GM19438 (cell line): Measurements from ENCODE around the gene WDR43.

Experiments used
- ATAC-seq: cut with Tn5 transposase; IDR thresholded peaks from one replicate; pipeline ENCODE4 v1.9.1; 2021; ENCODE audit warnings: low read depth; ENCODE audit not compliant: unreplicated experiment

The WDR43 gene, protein sequence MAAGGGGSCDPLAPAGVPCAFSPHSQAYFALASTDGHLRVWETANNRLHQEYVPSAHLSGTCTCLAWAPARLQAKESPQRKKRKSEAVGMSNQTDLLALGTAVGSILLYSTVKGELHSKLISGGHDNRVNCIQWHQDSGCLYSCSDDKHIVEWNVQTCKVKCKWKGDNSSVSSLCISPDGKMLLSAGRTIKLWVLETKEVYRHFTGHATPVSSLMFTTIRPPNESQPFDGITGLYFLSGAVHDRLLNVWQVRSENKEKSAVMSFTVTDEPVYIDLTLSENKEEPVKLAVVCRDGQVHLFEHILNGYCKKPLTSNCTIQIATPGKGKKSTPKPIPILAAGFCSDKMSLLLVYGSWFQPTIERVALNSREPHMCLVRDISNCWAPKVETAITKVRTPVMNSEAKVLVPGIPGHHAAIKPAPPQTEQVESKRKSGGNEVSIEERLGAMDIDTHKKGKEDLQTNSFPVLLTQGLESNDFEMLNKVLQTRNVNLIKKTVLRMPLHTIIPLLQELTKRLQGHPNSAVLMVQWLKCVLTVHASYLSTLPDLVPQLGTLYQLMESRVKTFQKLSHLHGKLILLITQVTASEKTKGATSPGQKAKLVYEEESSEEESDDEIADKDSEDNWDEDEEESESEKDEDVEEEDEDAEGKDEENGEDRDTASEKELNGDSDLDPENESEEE

DNA sequence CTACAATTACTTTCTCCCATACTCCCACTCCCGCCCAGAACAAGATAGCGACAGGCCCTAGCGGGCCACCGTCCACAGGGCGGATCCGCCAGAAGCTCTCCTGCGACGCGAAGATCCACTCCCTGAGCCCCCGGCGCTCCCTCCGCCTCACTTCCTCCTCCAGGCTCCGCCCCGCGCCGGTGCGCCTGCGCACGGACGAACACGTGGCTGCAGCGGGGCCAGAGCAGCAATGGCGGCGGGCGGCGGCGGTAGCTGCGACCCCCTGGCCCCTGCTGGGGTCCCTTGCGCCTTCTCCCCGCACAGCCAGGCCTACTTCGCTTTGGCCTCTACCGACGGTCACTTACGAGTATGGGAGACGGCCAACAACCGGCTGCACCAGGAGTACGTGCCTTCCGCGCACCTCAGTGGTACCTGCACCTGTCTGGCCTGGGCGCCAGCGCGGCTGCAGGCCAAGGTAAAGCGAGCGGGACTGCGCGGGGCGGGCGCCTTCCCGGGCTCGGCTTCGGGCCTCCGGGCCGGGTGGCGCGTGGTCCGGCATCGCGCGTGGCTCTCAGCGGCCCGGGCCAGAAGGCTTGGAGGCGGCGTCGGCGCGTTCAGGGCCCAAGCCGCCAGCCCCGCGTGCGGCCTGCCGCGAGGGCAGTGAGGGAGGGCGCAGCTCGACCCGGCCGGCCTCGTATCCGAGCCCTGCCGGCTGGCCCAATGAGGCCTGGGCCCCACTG lies at the start of gene WDR43:
Gene WDR43 (plus strand): TSS at position 198 of the 719 bp plus-strand sequence. CDS start 32 bp downstream, at position 230.
- ATAC-seq = peak; percentile 79

DNA sequence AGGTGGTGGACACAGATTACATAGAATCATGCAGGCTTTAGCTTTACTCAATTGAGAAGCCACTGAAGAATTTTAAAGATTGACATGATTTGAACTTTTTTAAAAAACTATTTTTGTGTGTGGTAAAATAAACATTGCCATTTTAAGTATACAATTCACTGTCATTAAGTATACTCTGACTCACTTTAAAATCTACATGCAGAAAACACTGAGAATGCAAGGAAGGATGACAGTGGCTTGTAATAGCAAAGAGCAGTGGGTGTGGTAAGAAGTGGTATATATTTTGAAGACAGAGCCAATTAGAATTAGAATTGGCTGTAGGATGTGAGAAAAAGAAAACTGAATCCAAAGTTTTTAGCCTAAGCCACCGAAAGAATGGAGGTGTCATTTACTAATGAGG lies 39.3 kb upstream of the WDR43 start:
- ATAC-seq = no peak

DNA sequence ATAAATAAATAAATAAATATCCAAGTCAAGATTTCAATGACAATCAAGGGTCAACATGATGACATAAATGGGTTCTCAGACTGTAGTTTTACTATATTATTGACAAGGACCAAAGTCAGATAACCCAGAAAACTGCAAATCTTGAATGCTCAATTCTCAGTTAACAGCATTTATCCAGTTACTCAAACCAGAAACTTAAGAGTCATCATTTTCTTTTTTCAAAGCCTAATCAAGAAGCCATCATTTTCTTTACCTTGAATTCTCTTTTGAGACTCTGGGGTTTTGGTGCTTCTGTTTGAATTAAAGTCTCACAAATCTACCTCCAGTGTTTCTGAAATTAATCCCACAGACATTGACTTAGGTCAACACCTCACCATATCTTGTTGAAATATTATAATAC lies 38.5 kb upstream of the WDR43 start:
- ATAC-seq = no peak

DNA sequence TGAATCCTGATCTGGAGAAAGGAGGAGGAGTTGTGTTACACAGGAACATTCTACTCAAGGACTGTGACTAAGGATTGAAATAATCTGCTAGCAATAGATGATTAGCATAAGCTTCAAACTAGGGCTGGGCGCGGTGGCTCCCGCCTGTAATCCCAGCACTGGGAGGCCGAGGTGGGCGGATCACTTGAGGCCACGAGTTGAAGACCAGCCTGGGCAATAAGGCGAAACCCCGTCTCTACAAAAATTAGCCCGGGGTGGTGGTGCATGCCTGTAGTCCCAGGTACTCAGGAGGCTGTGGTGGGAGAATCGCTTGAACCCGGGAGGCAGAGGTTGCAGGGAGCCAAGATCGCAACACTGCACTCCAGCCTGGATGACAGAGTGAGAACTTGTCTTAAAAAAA lies 25.9 kb upstream of the WDR43 start:
- no peak for ATAC-seq

DNA sequence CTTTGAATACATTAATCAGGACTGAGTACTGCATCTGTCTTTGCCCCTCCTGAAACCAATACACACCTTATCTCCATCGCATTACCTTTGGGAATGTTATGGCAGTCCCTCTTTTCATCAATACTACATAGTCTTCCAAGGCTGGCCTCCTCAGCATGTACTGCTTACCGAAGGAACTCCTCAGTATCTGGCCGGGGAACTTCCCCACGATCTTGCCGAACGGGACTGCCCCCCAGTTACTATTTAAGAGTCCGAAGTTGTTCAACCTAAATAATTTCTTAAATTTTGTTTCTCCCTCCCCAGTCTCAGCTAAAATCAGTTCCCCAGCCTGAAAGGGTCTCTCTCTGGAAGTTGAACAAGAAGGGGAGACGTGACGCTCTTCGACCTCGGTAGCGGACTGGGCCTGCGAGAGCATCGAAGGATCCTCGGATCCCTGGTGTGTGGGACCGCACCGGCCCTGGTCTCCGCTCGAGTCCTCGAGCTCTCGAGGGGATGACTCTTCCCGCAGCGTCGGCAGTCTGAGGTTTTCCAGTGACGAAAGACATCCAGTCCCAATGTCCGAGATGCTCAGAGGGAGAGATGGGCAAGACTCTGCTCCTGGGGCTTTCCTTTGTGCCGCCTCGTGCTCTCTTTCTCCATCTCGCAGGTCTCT lies 24.8 kb upstream of the WDR43 start:
- peak; percentile 18 for ATAC-seq

DNA sequence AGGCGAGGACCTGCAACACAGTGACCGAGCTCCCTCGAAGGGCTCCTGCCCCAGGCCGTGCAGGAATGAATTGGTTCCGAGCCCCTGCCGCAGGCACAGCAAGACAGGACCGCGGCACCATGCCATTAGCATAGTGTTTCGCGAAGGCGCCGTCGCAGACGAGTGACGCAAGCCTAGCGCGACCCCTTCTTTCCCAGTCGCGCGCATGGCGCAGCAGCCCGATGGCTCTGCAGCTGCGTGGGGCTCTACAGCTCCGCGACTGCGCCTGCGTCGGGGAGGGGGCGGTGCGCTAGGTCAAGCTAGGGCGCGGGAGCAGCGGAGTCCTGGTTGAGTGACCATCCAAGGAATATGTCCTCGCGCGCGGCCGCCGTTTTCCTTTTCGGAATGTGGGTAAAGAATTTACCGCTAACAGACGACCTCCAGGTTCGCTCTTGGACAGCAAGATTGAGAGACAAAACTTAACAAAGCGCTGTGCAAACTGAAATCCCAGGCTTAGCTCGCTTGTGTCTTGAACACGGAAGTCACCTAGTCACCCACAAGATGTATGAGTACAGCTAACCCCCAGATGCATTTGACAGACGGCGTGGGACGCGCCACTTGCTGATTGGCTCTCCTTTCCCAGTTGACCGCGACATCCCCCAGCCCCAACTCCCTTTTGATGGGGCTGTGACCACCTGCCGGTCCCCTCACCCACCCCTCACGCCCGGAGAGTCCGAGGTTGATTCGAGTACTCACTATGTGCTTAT lies 24.1 kb upstream of the WDR43 start, which contains the start of gene TRMT61B:
Gene TRMT61B (minus strand): TSS at position 164 of the 746 bp plus-strand sequence. CDS start 32 bp downstream, at position 132.
- peak; percentile 94 for ATAC-seq

DNA sequence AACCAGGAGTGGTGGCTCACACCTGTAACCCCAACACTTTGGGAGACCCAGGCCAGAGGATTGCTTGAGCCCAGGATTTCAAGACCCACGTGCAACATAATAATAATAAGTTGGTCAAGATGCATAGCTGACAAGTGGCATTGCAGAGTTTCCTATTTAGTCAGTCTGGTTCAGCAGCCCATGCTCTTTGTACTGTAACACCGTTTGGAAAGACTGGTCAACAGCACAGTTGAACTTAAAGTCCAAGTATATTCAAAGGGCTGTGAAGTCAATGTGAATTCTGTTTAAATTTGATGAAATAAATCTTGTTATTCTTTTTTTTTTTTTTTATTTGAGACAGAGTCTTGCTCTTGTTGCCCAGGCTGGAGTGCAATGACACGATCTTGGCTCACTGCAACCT lies 22.8 kb upstream of the WDR43 start:
- no peak for ATAC-seq

DNA sequence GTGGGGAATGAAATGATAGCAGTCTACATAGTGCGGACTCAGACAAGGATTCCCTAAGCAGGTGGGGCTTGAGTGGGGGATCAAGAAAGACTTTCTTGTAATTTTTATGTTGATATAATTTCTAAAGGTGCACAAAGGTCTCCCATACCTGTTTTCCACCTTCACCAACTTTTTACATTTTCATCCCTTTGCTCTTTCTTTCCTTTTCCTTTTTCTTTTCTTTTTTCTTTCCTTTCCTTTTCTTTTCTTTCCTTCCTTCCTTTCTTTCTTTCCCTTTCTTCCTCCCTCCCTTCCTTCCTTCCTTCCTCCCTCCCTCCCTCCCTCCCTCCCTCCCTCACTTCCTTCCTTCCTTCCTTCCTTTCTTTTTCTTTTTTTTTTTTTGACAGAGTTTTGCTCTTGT lies 14.3 kb upstream of the WDR43 start:
- ATAC-seq = no peak

DNA sequence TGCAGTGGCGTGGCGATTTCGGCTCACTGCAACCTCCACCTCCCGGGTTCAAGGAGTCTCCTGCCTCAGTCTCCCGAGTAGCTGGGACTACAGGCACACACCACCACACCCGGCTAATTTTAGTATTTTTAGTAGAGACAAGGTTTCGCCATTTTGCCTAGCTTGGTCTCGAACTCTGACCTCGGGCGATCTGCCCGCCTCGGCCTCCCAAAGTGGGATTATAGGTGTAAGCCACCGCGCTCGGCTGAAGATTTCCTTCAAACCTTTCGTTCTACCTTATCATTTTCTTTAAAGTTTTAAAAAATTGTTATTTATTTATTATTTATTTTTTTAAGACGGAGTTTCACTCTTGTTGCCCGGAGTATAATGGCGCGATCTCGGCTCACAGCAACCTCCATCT lies 979 bp upstream of the WDR43 start:
- no peak for ATAC-seq

DNA sequence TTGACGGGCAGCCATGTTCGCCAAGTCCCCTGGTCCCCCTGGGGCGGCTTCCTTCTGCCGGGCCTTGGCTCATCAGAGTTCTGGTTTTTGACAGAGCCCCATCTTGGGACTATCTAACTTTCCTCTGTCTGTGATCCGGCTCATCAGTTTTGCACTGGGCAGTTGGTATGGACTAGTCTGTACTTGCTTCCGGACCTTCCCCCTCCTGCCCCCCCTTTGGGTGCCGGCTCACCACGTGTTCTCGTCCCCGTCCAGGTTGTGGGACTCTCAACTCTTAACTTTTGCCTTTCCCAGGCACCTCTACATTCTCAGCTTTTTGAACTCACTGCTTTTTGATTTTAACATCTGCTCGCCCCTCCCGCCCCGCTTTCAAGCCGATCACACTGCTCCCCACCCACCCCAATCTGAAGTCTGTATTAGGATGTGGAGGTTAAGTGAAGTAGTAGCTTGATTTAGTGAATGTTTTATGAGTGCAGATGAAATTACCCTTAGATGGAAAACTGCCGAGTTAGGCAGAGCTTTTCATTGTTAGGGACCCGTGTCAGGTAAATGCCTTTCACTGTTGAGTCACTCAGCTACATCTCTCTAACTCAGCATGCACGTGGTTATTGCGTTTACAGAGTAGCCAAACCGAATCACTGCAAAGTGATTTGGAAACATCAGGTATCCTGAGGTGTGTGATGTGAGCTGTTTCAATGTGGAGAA lies 874 bp downstream of the WDR43 start:
- peak; percentile 39 for ATAC-seq

DNA sequence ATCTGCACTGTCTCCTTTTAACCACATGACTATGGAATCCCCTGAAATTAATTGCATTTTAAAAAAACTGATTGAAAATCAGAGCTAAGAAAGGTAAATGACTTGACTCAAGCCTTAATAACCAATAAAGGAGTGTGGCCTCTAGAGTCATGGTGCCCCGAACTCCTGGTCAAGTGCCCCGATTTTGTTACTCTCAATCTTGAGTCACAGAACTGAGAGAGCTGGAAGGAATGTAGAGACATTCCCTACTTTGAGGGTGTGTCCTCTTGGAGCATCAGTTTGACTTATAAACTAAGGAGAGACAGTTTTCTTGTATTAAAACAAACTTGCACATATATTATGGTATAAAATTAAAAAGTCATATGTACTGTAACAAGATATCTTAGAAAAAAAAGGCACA lies 2.4 kb downstream of the WDR43 start:
- no peak for ATAC-seq

DNA sequence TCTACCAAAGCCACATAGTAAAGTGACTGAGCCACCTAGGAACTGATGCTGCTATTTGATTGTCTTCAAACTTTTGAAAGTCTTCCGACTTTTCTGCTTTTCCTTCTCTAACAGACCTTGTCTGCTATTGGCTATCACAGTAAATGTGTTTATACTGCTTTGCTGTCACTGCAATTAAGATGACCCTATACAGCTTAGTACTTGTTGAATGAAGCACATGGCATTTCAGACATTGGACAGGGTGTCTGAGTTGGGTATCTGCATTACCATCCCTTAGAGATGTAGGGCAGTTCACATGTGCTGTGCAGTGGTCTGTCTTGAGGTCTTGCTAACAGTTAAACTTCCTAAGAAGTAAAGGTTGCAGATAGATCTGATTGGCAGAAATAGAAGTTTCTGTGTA lies 3.6 kb downstream of the WDR43 start:
- no peak for ATAC-seq

DNA sequence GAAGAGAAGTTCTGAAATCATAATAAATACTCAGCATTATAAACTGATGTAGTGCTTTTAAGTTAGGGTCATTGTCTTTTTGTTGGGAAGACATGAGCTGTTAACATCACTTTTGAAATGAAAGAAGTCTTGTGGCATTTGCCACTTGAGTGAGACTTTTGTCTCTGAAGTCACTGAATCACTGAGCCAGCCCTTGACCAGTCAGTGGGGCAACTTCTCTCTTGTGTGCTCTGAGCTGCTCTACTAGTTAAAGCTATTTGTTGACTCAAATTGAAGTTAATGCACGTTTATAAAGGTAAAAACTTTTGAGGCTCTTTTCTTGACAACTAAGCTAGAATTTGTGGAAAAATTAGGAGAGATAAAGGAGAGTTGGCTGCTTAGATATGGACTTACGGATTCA lies 6.7 kb downstream of the WDR43 start:
- ATAC-seq = no peak

DNA sequence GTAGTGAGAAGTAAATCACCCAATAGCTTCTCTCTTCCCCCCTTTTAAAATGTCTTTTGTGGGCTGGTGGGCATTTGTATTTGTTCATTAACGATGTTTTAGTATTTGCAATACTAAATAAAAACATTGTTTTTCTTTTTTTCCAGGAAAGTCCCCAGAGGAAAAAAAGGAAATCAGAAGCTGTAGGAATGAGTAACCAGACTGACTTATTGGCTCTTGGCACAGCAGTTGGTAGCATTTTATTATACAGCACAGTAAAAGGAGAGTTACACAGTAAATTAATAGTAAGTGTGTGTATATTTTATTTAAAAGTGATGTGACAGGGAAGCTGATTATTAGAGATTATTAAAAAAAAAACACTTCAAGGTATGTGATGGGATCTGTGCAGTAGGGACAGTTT lies 7.4 kb downstream of the WDR43 start:
- no peak for ATAC-seq

DNA sequence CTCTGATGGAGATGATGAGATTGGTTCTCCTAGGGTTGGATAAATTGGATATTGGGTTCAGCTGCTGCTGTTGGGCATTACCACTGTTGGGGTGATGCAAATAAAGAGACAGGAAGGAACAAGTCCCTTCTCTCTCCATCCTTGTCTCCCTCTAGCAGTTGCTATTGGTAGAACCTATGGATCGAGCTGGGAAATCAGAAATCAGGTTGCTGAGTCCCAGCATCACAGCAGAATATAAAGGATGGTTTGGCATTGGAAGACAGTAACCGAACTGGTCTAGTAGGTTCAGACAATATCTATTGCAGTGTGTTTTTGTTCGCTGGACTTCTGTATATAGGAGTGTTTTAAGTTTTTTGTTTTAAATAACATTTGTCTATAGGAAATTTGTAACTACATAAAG lies 8.1 kb downstream of the WDR43 start:
- no peak for ATAC-seq

DNA sequence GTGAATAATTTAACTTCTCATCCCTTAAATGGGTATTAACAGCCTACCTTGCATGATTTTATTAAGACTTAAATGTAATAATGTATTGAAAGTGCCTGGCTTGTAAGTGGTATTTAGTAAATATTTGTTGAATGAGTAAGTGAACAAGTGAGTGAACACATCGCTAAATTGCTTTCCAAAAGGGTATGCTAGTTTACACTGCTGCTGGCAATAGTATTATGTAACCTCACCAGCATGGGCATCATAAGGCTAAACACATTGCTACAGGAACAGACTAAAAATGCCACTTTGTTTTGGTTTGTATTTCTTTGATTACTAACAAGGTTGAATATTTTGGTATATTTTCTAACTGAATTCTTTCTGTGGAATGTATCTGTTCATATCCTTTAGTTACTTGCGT lies 9.8 kb downstream of the WDR43 start:
- no peak for ATAC-seq

DNA sequence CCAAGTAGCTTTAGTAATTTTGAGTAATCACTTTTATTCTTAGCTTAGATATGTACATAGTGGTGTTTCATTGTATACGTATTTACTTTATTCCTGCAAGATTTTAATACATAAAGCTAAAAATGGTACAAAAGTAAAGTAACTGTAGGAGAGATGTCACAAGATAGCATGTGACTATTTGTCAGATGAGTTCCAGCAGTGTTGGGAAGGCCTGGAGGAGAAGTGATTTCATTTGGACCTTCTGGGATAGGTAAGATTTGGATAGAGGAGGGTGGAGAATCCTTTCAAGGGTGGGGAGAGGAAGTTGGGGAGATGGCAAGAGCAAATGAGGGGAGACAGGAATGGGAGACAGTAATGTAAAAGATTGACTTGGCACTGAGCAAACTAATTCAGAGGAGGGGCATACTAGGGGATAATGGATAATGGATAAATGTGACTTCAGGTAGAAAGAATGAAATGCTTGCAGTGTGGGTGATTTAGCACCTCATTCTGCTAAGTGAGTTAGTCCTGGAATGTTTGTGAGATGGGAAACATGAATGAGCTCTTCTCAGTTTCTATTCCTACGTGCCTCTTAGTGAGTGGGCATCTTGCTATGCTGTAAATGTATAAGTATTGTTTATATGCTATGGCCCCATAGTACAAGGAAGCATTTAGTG lies 10.5 kb downstream of the WDR43 start:
- no peak for ATAC-seq

DNA sequence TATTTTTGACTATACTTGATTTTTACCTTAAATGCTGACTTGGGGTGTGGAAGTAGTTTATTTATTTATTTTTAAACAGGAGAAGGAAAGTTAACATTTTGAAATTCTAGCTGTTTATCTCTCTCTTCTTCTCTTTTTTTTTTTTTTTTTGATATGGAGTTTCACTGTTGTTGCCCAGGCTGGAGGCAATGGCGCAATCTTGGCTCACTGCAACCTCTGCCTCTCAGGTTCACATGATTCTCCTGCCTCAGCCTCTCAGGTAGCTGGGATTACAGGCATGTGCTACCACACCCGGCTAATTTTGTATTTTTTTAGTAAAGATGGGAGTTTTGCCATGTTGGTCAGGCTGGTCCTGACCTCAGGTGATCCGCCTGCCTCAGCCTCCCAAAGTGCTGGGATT lies 11.1 kb downstream of the WDR43 start:
- no peak for ATAC-seq

DNA sequence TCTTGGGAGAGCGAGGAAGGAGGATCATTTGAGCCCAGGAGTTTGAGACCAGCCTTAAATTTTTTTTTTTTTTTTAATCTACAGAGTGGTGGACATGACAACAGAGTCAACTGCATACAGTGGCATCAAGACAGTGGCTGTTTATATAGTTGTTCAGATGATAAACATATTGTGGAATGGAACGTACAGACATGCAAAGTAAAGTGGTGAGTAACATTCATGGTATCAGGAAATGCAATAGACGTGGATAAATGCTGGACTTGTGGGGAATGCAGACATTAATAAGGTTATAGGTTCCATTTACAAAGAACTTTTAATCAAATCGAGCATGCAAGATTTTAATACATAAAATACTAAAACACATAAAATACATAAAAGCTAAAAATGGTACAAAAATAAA lies 11.9 kb downstream of the WDR43 start:
- ATAC-seq = no peak
